PC-9 (cell line): ENCODE data around the gene TMEM164. TPM values are rescaled to one million over a fixed set of nuclear protein-coding genes. Genes with fewer than 3 reads are reported as not detected.

Source experiments
- BruUV-seq: library from RNA; stranded (reverse); fragments of 400-500 nt; replicated peaks from 2 replicates; lab custom pipeline; 2021; lab: Mats Ljungman, UMichigan
- CTCF ChIA-PET: fragments of 300-600 bp; sonication (Branson Sonifier 250); formaldehyde crosslinking; loops from one replicate; lab custom pipeline; 2022; ENCODE audit warnings: antibody characterized with exemption; lab: Charles Lee
- POLR2A ChIA-PET: fragments of 300-600 bp; sonication (Branson Sonifier 250); formaldehyde crosslinking; loops from one replicate; lab custom pipeline; 2022; ENCODE audit warnings: antibody characterized with exemption; ENCODE audit not compliant: unreplicated experiment; lab: Charles Lee
- DNase-seq, 2 experiments: peaks; one replicate each; pipeline versions ENCODE4 v3.0.0 to v3.0.0-alpha.2; 2015 to 2022; ENCODE audit warnings: mixed read lengths in 1 of 2
- H2AFZ ChIP-seq: fragments of 200-600 bp; sonication (generic); 2 replicates; pipeline ENCODE4 v1.8.1; 2017; ENCODE audit warnings: antibody characterized with exemption
- H3F3A ChIP-seq: fragments of 200-600 bp; sonication (generic); 2 replicates; pipeline ENCODE4 v1.8.1; 2017; ENCODE audit warnings: antibody characterized with exemption, mild to moderate bottlenecking, low read depth; ENCODE audit not compliant: insufficient read depth
- H3K27ac ChIP-seq: fragments of 200-600 bp; sonication (generic); 2 replicates; pipeline ENCODE4 v1.6.1; 2016; ENCODE audit warnings: mixed run types
- H3K27me3 ChIP-seq: fragments of 200-600 bp; sonication (generic); 2 replicates; pipeline ENCODE4 v1.6.1; 2016; ENCODE audit warnings: low read depth, mixed run types; ENCODE audit not compliant: insufficient read depth
- H3K36me3 ChIP-seq: fragments of 200-600 bp; sonication (generic); 2 replicates; pipeline ENCODE4 v1.6.1; 2016; ENCODE audit warnings: low read depth, mixed run types
- H3K4me1 ChIP-seq: fragments of 200-600 bp; sonication (generic); replicated peaks from 2 replicates; pipeline ENCODE4 v1.6.1; 2016; ENCODE audit warnings: mixed run types; ENCODE audit not compliant: insufficient read depth
- H3K4me2 ChIP-seq: fragments of 200-600 bp; sonication (generic); 2 replicates; pipeline ENCODE4 v1.6.1; 2017; ENCODE audit warnings: mixed run types
- H3K4me3 ChIP-seq: fragments of 200-600 bp; sonication (generic); 2 replicates; pipeline ENCODE4 v1.6.1; 2016; ENCODE audit warnings: mixed run types
- H3K79me2 ChIP-seq: fragments of 200-600 bp; sonication (generic); 2 replicates; pipeline ENCODE4 v1.6.1; 2017; ENCODE audit warnings: low read depth, mixed run types
- H3K9me2 ChIP-seq: fragments of 200-600 bp; sonication (generic); 2 replicates; pipeline ENCODE4 v1.8.1; 2017; ENCODE audit warnings: mild to moderate bottlenecking; ENCODE audit not compliant: insufficient read depth
- H3K9me3 ChIP-seq: fragments of 200-600 bp; sonication (generic); 2 replicates; pipeline ENCODE4 v1.8.1; 2016; ENCODE audit warnings: low read depth; ENCODE audit not compliant: insufficient read depth
- H4K20me1 ChIP-seq: fragments of 200-600 bp; sonication (generic); 2 replicates; pipeline ENCODE4 v1.8.1; 2017; ENCODE audit not compliant: insufficient read depth
- EZH2 ChIP-seq: fragments of 200-600 bp; sonication (generic); IDR thresholded peaks from 2 replicates; pipeline ENCODE4 v1.8.0; 2017; ENCODE audit warnings: antibody characterized with exemption, low read depth
- intact Hi-C: fragments of 100-400 bp; cut with micrococcal nuclease; formaldehyde crosslinking; loops from one replicate; pipeline ENCODE4 v1.10.0; 2022; ENCODE audit not compliant: unreplicated experiment
- total RNA-seq: library from RNA; stranded (reverse); gene quantifications from 2 replicates; pipeline ENCODE4 v1.2.3, GENCODE V29; 2021
- TF ChIP-seq, protein P1 (sequence below): fragments of 200-600 bp; sonication (generic); conservative IDR thresholded peaks from 2 replicates; pipeline ENCODE4 v1.6.1; 2017; ENCODE audit warnings: mixed run types, antibody characterized with exemption, mild to moderate bottlenecking, moderate library complexity

The TMEM164 gene
- total RNA-seq, 1 experiment from 2014 or later, result 44.5 TPM

DNA sequence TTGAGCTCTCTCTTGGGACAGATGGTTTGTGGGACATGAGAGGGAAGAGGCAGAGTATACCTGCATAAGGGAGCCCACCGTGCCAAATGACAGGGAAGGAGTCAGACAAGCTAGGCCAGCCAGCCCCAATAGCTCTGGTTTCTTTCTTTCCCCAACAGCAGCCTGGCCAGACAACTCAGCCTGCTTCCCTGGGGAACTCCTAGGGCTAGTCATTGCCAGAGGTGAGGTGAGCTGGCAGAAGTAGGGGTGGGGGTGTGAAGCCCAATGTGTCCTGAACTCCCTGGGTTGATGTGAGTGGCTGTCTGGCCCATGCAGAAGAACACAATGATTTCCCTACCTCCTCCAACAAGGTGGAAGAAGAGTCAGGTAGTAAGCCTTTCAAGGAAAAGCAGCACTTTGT is 179.4 kb downstream of the TMEM164 start:
- TF ChIP-seq EZH2, result no peak
- TF ChIP-seq, protein P1, sequence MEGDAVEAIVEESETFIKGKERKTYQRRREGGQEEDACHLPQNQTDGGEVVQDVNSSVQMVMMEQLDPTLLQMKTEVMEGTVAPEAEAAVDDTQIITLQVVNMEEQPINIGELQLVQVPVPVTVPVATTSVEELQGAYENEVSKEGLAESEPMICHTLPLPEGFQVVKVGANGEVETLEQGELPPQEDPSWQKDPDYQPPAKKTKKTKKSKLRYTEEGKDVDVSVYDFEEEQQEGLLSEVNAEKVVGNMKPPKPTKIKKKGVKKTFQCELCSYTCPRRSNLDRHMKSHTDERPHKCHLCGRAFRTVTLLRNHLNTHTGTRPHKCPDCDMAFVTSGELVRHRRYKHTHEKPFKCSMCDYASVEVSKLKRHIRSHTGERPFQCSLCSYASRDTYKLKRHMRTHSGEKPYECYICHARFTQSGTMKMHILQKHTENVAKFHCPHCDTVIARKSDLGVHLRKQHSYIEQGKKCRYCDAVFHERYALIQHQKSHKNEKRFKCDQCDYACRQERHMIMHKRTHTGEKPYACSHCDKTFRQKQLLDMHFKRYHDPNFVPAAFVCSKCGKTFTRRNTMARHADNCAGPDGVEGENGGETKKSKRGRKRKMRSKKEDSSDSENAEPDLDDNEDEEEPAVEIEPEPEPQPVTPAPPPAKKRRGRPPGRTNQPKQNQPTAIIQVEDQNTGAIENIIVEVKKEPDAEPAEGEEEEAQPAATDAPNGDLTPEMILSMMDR, result no peak
- ChIA-PET CTCF (no interaction called here), POLR2A (interaction anchor here (0.7 kb wide), 1 partner anchor 28 kb away, joined by 6 read pairs; no protein-coding TSS in a partner anchor)
- Histone ChIP-seq H3K36me3 (0 out of 2 replicates have a peak, but pooled peaks cover 6% of the 10 kb centered on the region), H4K20me1 (peaks cover 3% of the 10 kb centered on the region; the same call in 1 of the 2 replicates), H3K9me3 (0 out of 2 replicates have a peak, but pooled peaks cover 5% of the 10 kb centered on the region), H3K4me2 (no peak overlapping the region), H2AFZ (no peak overlapping the region), H3K4me3 (no peak overlapping the region), H3K27ac (no peak overlapping the region), H3K9me2 (no peaks in the 10 kb centered on the region), H3F3A (peaks cover 24% of the 10 kb centered on the region), H3K4me1 (peaks cover 35% of the 10 kb centered on the region), H3K79me2 (no peaks in the 10 kb centered on the region), H3K27me3 (no peaks in the 10 kb centered on the region)
- DNase-seq, result no peak
- BruUV-seq, result no TSS peak
- intact Hi-C loops, result loop anchor here (5.0 kb wide), 1 partner anchor 135 kb away; the partner anchor contains the start of gene AMMECR1

GRCh38 chrX:110182865-110183264 is 180.0 kb downstream of the TMEM164 start:
- no peaks in the 10 kb centered on the region for H3K27me3 ChIP-seq
- H3K27ac ChIP-seq, result no peak overlapping the region
- no peaks in the 10 kb centered on the region for H3K9me2 ChIP-seq
- peaks cover 24% of the 10 kb centered on the region for H3F3A ChIP-seq
- intact Hi-C loops, result loop anchor here (5.0 kb wide), 1 partner anchor 134 kb away; the partner anchor contains the start of gene AMMECR1
- no peaks in the 10 kb centered on the region for H3K79me2 ChIP-seq
- peak in 1 of 2 experiments; percentile 33 for DNase-seq
- no TSS peak for BruUV-seq
- H3K9me3 ChIP-seq, result 0 out of 2 replicates have a peak, but pooled peaks cover 5% of the 10 kb centered on the region
- CTCF ChIA-PET, result interaction anchor here (0.6 kb wide), 1 partner anchor 47 kb away, joined by 3 read pairs; no protein-coding TSS in a partner anchor
- H3K4me2 ChIP-seq, result no peak overlapping the region
- peaks cover 3% of the 10 kb centered on the region; the same call in 1 of the 2 replicates for H4K20me1 ChIP-seq
- H3K36me3 ChIP-seq, result 0 out of 2 replicates have a peak, but pooled peaks cover 6% of the 10 kb centered on the region
- no peak for TF ChIP-seq EZH2
- TF ChIP-seq, protein P1, result no peak
- POLR2A ChIA-PET, result interaction anchor here (0.6 kb wide), 1 partner anchor 55 kb away, joined by 5 read pairs; no protein-coding TSS in a partner anchor
- no peak overlapping the region for H3K4me3 ChIP-seq
- peaks cover 35% of the 10 kb centered on the region for H3K4me1 ChIP-seq
- H2AFZ ChIP-seq, result no peak overlapping the region

DNA sequence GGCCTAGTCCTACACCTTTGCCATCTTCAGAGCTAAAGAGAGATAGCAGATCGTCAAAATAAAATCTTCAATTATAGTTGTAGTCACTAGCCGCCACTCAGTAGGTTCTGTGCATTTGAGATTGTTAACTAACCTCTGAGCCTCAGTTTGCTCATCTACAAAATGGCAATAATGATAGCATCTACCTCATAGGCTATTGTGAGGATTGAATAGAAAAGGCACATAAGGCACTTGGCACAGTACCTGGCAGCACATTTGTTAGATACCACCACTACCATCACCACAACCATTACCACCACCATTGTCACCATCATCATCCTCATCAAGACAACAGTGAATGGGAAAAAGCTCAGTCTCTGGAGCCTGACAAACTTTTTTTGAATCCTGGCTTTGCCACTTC is 180.4 kb downstream of the TMEM164 start:
- H3K79me2 ChIP-seq, result no peaks in the 10 kb centered on the region
- no peak for TF ChIP-seq EZH2
- TF ChIP-seq, protein P1, result no peak
- H3F3A ChIP-seq, result peaks cover 24% of the 10 kb centered on the region
- no peak overlapping the region for H2AFZ ChIP-seq
- H3K4me3 ChIP-seq, result no peak overlapping the region
- DNase-seq, result no peak
- H3K27me3 ChIP-seq, result no peaks in the 10 kb centered on the region
- H3K27ac ChIP-seq, result no peak overlapping the region
- peaks cover 35% of the 10 kb centered on the region for H3K4me1 ChIP-seq
- H3K36me3 ChIP-seq, result 0 out of 2 replicates have a peak, but pooled peaks cover 6% of the 10 kb centered on the region
- BruUV-seq, result no TSS peak
- H3K9me2 ChIP-seq, result no peaks in the 10 kb centered on the region
- 0 out of 2 replicates have a peak, but pooled peaks cover 5% of the 10 kb centered on the region for H3K9me3 ChIP-seq
- H4K20me1 ChIP-seq, result peaks cover 3% of the 10 kb centered on the region; the same call in 1 of the 2 replicates
- ChIA-PET POLR2A (interaction anchor here (0.6 kb wide), 1 partner anchor 55 kb away, joined by 5 read pairs; no protein-coding TSS in a partner anchor), CTCF (interaction anchor here (0.5 to 0.6 kb wide), 2 partner anchors 25 to 46 kb away, joined by 3 to 8 read pairs; no protein-coding TSS in a partner anchor)
- H3K4me2 ChIP-seq, result no peak overlapping the region
- intact Hi-C loops, result loop anchor here (5.0 kb wide), 1 partner anchor 134 kb away; the partner anchor contains the start of gene AMMECR1
